Left ventricle myocardium inferior (tissue), 1 donor: ENCODE results near the gene ZMAT5. TPM values are rescaled to one million over a fixed set of nuclear protein-coding genes. Genes with fewer than 3 reads are reported as not detected.

Experiments
- DNase-seq: peaks from one replicate; pipeline ENCODE4 v3.0.0-alpha.2; 2020
- H3K27ac ChIP-seq: fragments of 200-600 bp; replicated peaks from 2 replicates; pipeline ENCODE4 v1.8.0; 2021
- H3K27me3 ChIP-seq: fragments of 200-600 bp; 2 replicates; pipeline ENCODE4 v1.8.0; 2021; ENCODE audit warnings: low read depth
- H3K36me3 ChIP-seq: fragments of 200-600 bp; 2 replicates; pipeline ENCODE4 v1.8.0; 2021
- H3K4me1 ChIP-seq: fragments of 200-600 bp; 2 replicates; pipeline ENCODE4 v1.8.0; 2021
- H3K4me3 ChIP-seq: fragments of 200-600 bp; 2 replicates; pipeline ENCODE4 v1.8.0; 2021; ENCODE audit warnings: mild to moderate bottlenecking, moderate library complexity
- H3K9me3 ChIP-seq: fragments of 200-600 bp; replicated peaks from 2 replicates; pipeline ENCODE4 v1.8.0; 2021
- intact Hi-C: fragments of 100-400 bp; cut with micrococcal nuclease; formaldehyde crosslinking; loops from one replicate; pipeline ENCODE4 v1.11.0; 2022
- total RNA-seq: library from RNA; stranded (reverse); fragmentation: NEBNext Ultra II Directional; extraction: Animal tissue kit (Norgen Biotek cat#: 25700); gene quantifications from one replicate; pipeline ENCODE4 v1.2.1, GENCODE V29; 2021
- TF ChIP-seq, protein P1 (sequence below): fragments of 200-600 bp; IDR thresholded peaks from 2 replicates; pipeline ENCODE4 v1.8.0; 2021; ENCODE audit warnings: antibody characterized with exemption, mild to moderate bottlenecking, borderline replicate concordance
- donor health status: DM: no; HTN: yes; CAD: no; lungs with severe emphysema.

Gene ZMAT5
- total RNA-seq, 1 donor from 2014 or later: 20.6 TPM

- H3K36me3 ChIP-seq: no peaks in the 10 kb centered on the region
- peaks cover 90% of the 10 kb centered on the region for H3K27me3 ChIP-seq
- peaks cover 4% of the 10 kb centered on the region for H3K4me1 ChIP-seq
- no peaks in the 10 kb centered on the region for H3K9me3 ChIP-seq
- H3K27ac ChIP-seq: no peak overlapping the region
- no peak for DNase-seq
- no peak overlapping the region for H3K4me3 ChIP-seq
- intact Hi-C loops: no loop called here
- TF ChIP-seq, protein P1, sequence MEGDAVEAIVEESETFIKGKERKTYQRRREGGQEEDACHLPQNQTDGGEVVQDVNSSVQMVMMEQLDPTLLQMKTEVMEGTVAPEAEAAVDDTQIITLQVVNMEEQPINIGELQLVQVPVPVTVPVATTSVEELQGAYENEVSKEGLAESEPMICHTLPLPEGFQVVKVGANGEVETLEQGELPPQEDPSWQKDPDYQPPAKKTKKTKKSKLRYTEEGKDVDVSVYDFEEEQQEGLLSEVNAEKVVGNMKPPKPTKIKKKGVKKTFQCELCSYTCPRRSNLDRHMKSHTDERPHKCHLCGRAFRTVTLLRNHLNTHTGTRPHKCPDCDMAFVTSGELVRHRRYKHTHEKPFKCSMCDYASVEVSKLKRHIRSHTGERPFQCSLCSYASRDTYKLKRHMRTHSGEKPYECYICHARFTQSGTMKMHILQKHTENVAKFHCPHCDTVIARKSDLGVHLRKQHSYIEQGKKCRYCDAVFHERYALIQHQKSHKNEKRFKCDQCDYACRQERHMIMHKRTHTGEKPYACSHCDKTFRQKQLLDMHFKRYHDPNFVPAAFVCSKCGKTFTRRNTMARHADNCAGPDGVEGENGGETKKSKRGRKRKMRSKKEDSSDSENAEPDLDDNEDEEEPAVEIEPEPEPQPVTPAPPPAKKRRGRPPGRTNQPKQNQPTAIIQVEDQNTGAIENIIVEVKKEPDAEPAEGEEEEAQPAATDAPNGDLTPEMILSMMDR: no peak
These were observed 44.2 kb downstream of the ZMAT5 start for GRCh38 chr22:29722587-29722986.

GRCh38 chr22:29722151-29722550 is 44.7 kb downstream of the ZMAT5 start:
- intact Hi-C loops: no loop called here
- TF ChIP-seq, protein P1: no peak
- no peaks in the 10 kb centered on the region for H3K9me3 ChIP-seq
- no peak overlapping the region for H3K4me3 ChIP-seq
- H3K27me3 ChIP-seq: peaks cover 95% of the 10 kb centered on the region
- no peak overlapping the region for H3K27ac ChIP-seq
- DNase-seq: no peak
- no peaks in the 10 kb centered on the region for H3K36me3 ChIP-seq
- H3K4me1 ChIP-seq: peaks cover 4% of the 10 kb centered on the region

- intact Hi-C loops: no loop called here
- Histone ChIP-seq H3K4me3 (no peak overlapping the region), H3K4me1 (peaks cover 4% of the 10 kb centered on the region), H3K27ac (no peak overlapping the region), H3K9me3 (no peaks in the 10 kb centered on the region), H3K36me3 (no peaks in the 10 kb centered on the region), H3K27me3 (peaks cover 93% of the 10 kb centered on the region)
- no peak for DNase-seq
- TF ChIP-seq, protein P1: no peak
These were observed 45.9 kb downstream of the ZMAT5 start for GRCh38 chr22:29720811-29721323.

GRCh38 chr22:29719899-29720645 is 46.7 kb downstream of the ZMAT5 start, which contains the start of gene CABP7:
Gene CABP7 (plus strand): TSS chr22:29720003. CDS start chr22:29720425, 422 bp downstream.
- no peak for DNase-seq
- Histone ChIP-seq H3K4me3 (peak within 1 kb of the TSS; percentile 29), H3K27me3 (peaks cover 92% of the 10 kb centered on the region), H3K36me3 (no peaks in the 10 kb centered on the region), H3K9me3 (no peaks in the 10 kb centered on the region), H3K27ac (no peak within 1 kb of the TSS), H3K4me1 (peaks cover 4% of the 10 kb centered on the region)
- intact Hi-C loops: no loop called here
- TF ChIP-seq, protein P1: no peak

DNA sequence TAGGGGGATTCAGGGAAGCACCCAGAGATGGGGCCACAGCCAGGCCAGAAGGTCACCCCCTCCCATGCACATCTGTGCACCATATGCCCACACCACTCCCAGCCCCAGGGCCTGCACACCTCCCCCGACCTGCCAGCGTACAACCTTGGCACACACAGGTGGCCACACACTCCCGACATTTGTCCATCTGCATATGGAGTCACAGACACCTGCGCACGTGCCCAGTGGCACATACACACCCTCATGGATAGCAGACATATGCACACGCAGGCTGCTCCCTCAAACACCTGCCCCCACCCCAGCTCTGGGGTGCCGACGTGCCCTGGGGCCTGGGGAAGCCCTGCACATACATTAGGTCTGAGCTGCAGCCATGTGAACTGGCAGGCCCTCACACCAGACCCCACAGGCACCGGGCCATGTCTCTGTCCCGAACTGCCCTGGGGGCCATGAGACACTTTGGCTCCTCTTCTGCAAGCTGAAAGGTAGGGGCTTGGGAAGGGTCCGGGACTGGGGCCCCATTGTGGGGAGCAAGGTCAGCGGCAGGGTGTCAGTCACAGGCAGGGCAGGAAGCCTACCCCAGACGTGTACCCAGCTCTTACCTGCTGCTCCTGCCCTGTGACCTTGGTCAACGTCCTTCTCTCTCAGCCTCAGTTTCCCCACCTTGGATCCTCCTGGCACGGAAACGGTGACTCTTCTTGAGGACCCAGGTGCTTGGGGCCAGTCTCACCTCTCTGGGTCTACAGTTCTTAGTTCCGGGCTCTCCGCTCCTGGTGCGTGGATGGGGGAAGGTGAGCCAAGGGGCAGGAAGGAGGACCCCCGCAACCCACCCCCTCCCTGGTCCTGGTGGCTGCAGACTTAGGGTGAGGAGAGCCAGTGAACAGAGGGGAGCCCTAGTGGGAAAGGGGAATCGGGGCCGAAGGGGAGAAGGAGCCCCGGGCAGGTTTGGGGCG is 47.6 kb downstream of the ZMAT5 start:
- intact Hi-C loops: no loop called here
- peaks cover 4% of the 10 kb centered on the region for H3K4me1 ChIP-seq
- H3K27me3 ChIP-seq: peaks cover 92% of the 10 kb centered on the region
- H3K9me3 ChIP-seq: no peaks in the 10 kb centered on the region
- H3K27ac ChIP-seq: no peak overlapping the region
- H3K36me3 ChIP-seq: no peaks in the 10 kb centered on the region
- TF ChIP-seq, protein P1: no peak
- DNase-seq: no peak
- H3K4me3 ChIP-seq: no peak overlapping the region
